Tibial artery (tissue), 4 donors: ENCODE results near the gene SLIT2.

Experiments
- DNase-seq, 2 donors: peaks; one replicate each; pipeline ENCODE4 v3.0.0-alpha.2; 2019
- H3K27ac ChIP-seq, 2 donors: fragments of 200-600 bp; sonication (generic) in 1 of 2; 1 replicate in 1 of 2; 2 replicates in 1 of 2; pipeline ENCODE4 v1.5.1; 2018 to 2019; ENCODE audit warnings: mild to moderate bottlenecking in 1 of 2
- H3K27me3 ChIP-seq, 2 donors: fragments of 200-600 bp; sonication (generic) in 1 of 2; one replicate each; pipeline versions ENCODE4 v1.5.1 to v1.6.0; 2016 to 2019
- H3K36me3 ChIP-seq, 3 donors: fragments of 200-600 bp; sonication (generic) in 2 of 3; one replicate each; pipeline ENCODE4 v1.5.1; 2016 to 2019; ENCODE audit warnings: mild to moderate bottlenecking in 2 of 3
- H3K4me1 ChIP-seq, 4 donors: fragments of 200-600 bp; sonication (generic) in 2 of 4; 1 replicate in 3 of 4; 2 replicates in 1 of 4; pipeline ENCODE4 v1.5.1; 2016 to 2019
- H3K4me3 ChIP-seq, 2 donors: fragments of 200-600 bp; sonication (generic) in 1 of 2; 1 replicate in 1 of 2; 2 replicates in 1 of 2; pipeline ENCODE4 v1.5.1; 2018 to 2019; ENCODE audit warnings: mild to moderate bottlenecking in 2 of 2
- H3K9me3 ChIP-seq, 3 donors: fragments of 200-600 bp; sonication (generic) in 1 of 3; one replicate each; pipeline ENCODE4 v1.5.1; 2016 to 2019
- intact Hi-C: fragments of 100-400 bp; cut with DNase I; formaldehyde crosslinking; loops from one replicate; pipeline ENCODE4 v1.15.0; 2023; ENCODE audit warnings: low total_unique reads
- TF ChIP-seq, protein P1 (sequence below), 2 experiments: fragments of 200-600 bp in 1 of 2; fragments of 450-650 bp in 1 of 2; IDR thresholded peaks; one replicate each; pipeline ENCODE4 v1.5.1; 2017 to 2019; ENCODE audit warnings: antibody characterized with exemption in 2 of 2, mild to moderate bottlenecking in 1 of 2, moderate library complexity in 1 of 2

Gene SLIT2

GRCh38 chr4:20266215-20267082 lies 14.7 kb downstream of the SLIT2 start:
- peaks cover 0 to 17% (median 0%) of the 10 kb centered on the region in 4 donors for H3K4me1 ChIP-seq
- intact Hi-C loops: no loop called here
- peak overlapping the region; percentile 52 to 55 for H3K27ac ChIP-seq

DNA sequence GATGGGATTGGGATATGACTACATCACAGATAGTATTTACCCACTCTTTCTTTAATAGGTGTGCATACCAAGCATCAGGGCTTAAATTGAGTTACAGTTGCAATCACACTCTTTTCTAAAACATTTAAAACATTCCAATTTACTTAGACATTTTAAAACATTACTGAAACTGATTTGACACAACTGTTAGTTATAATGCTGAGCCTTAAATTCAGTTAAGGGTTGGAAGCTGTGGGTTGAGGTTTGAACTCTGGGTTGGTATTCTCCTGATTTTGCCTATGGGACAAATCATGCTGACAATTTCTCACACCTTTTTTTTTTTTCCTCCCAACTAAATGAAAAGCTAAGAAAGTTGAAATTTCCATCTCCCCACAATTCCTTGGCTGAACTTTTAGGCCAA lies 16.3 kb downstream of the SLIT2 start:
- TF ChIP-seq, protein P1, sequence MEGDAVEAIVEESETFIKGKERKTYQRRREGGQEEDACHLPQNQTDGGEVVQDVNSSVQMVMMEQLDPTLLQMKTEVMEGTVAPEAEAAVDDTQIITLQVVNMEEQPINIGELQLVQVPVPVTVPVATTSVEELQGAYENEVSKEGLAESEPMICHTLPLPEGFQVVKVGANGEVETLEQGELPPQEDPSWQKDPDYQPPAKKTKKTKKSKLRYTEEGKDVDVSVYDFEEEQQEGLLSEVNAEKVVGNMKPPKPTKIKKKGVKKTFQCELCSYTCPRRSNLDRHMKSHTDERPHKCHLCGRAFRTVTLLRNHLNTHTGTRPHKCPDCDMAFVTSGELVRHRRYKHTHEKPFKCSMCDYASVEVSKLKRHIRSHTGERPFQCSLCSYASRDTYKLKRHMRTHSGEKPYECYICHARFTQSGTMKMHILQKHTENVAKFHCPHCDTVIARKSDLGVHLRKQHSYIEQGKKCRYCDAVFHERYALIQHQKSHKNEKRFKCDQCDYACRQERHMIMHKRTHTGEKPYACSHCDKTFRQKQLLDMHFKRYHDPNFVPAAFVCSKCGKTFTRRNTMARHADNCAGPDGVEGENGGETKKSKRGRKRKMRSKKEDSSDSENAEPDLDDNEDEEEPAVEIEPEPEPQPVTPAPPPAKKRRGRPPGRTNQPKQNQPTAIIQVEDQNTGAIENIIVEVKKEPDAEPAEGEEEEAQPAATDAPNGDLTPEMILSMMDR (IDR thresholded peaks at IDR 0.05): no peak
- H3K4me3 ChIP-seq: no peak overlapping the region
- intact Hi-C loops: no loop called here
- no peaks in the 10 kb centered on the region for H3K27me3 ChIP-seq
- peaks cover 0 to 23% (median 0%) of the 10 kb centered on the region in 4 donors for H3K4me1 ChIP-seq
- H3K36me3 ChIP-seq: no peaks in the 10 kb centered on the region
- H3K27ac ChIP-seq: no peak overlapping the region
- no peaks in the 10 kb centered on the region for H3K9me3 ChIP-seq
- DNase-seq: no peak

More at GRCh38 chr4:20266215-20267082, 14.7 kb downstream of the SLIT2 start:
- Histone ChIP-seq H3K36me3 (no peaks in the 10 kb centered on the region), H3K9me3 (no peaks in the 10 kb centered on the region), H3K4me3 (no peak overlapping the region), H3K27me3 (no peaks in the 10 kb centered on the region)
- TF ChIP-seq, protein P1 (IDR thresholded peaks at IDR 0.05): no peak
- DNase-seq: peak in 1 of 2 donors; percentile 44

DNA sequence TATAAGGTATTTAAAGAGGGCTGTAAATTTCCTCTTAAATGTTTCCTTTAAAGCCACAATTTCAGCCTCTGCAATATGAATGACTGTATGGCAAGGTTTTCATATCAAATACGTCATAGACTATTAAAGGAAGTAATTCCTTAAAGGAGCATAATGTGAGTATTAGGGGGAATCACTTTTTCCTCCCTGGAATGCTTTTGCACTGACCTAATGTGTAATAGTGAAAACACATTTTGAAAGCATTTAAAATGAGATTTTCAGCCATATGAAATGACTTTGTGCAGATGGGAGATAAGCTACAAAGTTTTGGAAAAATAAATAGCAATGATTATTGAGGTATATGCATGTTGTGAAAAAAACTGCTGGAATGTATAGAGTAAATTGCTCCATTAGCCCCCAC lies 17.6 kb downstream of the SLIT2 start:
- no peaks in the 10 kb centered on the region for H3K27me3 ChIP-seq
- intact Hi-C loops: no loop called here
- peaks cover 0 to 23% (median 0%) of the 10 kb centered on the region in 4 donors for H3K4me1 ChIP-seq
- no peak overlapping the region for H3K27ac ChIP-seq
- TF ChIP-seq, protein P1 (IDR thresholded peaks at IDR 0.05): no peak
- no peak for DNase-seq
- no peaks in the 10 kb centered on the region for H3K36me3 ChIP-seq
- no peaks in the 10 kb centered on the region for H3K9me3 ChIP-seq
- H3K4me3 ChIP-seq: no peak overlapping the region

- Histone ChIP-seq H3K9me3 (no peaks in the 10 kb centered on the region), H3K4me1 (peaks cover 0 to 9% (median 0%) of the 10 kb centered on the region in 4 donors), H3K4me3 (no peak overlapping the region), H3K27me3 (no peaks in the 10 kb centered on the region), H3K36me3 (no peaks in the 10 kb centered on the region), H3K27ac (no peak overlapping the region)
- TF ChIP-seq, protein P1 (IDR thresholded peaks at IDR 0.05): no peak
- DNase-seq: no peak
- intact Hi-C loops: no loop called here
Measured at GRCh38 chr4:20271950-20272349, 20.2 kb downstream of the SLIT2 start.

DNA sequence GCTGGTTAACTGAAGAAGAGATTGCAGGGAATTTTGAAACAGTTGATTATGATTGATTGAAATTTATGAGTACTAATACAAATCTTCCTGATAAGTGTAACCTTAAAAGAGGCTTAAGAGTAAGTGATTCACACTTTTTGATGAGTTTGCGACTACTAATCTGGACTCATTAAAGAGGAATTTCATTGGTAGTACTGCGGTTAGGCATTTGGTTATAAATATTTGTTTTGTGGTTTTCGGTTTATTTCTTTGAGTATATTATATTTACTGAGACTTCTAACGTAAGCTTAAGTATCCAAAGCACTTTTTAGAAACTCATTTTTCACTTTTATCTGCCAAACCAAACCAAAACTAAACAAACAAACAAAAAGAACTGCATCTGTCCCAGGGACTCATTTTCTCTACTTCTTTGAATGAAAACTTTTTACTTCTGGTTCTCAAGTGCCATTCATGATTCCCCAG lies 20.7 kb downstream of the SLIT2 start:
- TF ChIP-seq, protein P1 (IDR thresholded peaks at IDR 0.05): no peak
- H3K27ac ChIP-seq: no peak overlapping the region
- no peaks in the 10 kb centered on the region for H3K27me3 ChIP-seq
- peaks cover 0 to 6% (median 0%) of the 10 kb centered on the region in 4 donors for H3K4me1 ChIP-seq
- H3K4me3 ChIP-seq: no peak overlapping the region
- no peak for DNase-seq
- H3K36me3 ChIP-seq: no peaks in the 10 kb centered on the region
- no peaks in the 10 kb centered on the region for H3K9me3 ChIP-seq
- intact Hi-C loops: no loop called here
